Ectodermal cell (in vitro differentiated cells): Measurements from ENCODE around the gene CEMIP.

Experiments
- H3K27ac ChIP-seq: 2 replicates; pipeline ENCODE4 v1.7.0; 2013; ENCODE audit warnings: mild to moderate bottlenecking, low read depth, low read length; ENCODE audit not compliant: insufficient read depth, poor library complexity, severe bottlenecking
- H3K27me3 ChIP-seq: 2 replicates; pipeline ENCODE4 v1.7.0; 2013; ENCODE audit warnings: mild to moderate bottlenecking, low read length; ENCODE audit not compliant: insufficient read depth, control insufficient read depth, poor library complexity, severe bottlenecking
- H3K36me3 ChIP-seq: one replicate; pipeline ENCODE4 v1.7.0; 2013; ENCODE audit warnings: low read length; ENCODE audit not compliant: control insufficient read depth, insufficient read depth
- H3K4me1 ChIP-seq: one replicate; pipeline ENCODE4 v1.7.0; 2013; ENCODE audit warnings: low read length; ENCODE audit not compliant: control insufficient read depth, insufficient read depth
- H3K4me3 ChIP-seq: 2 replicates; pipeline ENCODE4 v1.7.0; 2013; ENCODE audit warnings: low read depth, low read length, control low read depth; ENCODE audit not compliant: insufficient read depth
- H3K9me3 ChIP-seq: 2 replicates; pipeline ENCODE4 v1.7.0; 2013; ENCODE audit warnings: mild to moderate bottlenecking, low read length, moderate library complexity; ENCODE audit not compliant: control insufficient read depth
- WGBS, 2 experiments: methylation state at CpG; one replicate each; pipeline ENCODE4 v1.1.7; 2013; ENCODE audit warnings: missing lambda C conversion rate in 2 of 2; 5-methylcytosine and 5-hydroxymethylcytosine counted together

The CEMIP gene

DNA sequence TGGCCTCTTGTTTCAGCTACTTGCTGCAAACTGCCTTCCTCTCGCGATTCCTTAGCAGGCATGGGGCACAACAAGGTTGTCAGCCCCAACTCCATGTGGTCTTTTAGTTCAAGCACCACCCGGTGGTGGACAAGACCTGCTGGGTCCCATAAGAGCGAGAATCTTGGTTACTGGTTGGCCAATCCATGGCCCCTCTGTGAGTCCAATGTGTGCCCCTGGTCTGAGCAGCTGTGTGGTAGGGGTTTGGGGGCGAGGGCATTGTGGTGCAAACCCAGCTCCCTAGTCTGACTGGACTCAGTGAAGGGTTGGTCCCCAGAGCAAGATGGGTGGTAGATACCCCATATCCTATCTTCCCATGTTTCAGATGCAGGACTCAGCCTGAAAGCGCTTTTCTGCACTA is 161.7 kb downstream of the CEMIP start:
- H3K36me3 ChIP-seq: no peaks in the 10 kb centered on the region
- 93 to 96% methylated on average over 6 of the region's 6 CpGs for WGBS, 2 experiments
- no peaks in the 10 kb centered on the region for H3K4me1 ChIP-seq
- H3K27me3 ChIP-seq: no peaks in the 10 kb centered on the region
- no peak overlapping the region for H3K27ac ChIP-seq
- H3K4me3 ChIP-seq: no peak overlapping the region
- no peaks in the 10 kb centered on the region for H3K9me3 ChIP-seq

- WGBS, 2 experiments: 80 to 82% methylated on average over 7 of the region's 7 CpGs
- Histone ChIP-seq H3K27ac (no peak overlapping the region), H3K4me1 (no peaks in the 10 kb centered on the region), H3K9me3 (no peaks in the 10 kb centered on the region), H3K27me3 (no peaks in the 10 kb centered on the region), H3K36me3 (no peaks in the 10 kb centered on the region), H3K4me3 (no peak overlapping the region)
Measured at GRCh38 chr15:80942266-80942665, 163.1 kb downstream of the CEMIP start.

- no peaks in the 10 kb centered on the region for H3K36me3 ChIP-seq
- H3K9me3 ChIP-seq: no peaks in the 10 kb centered on the region
- no peak overlapping the region for H3K4me3 ChIP-seq
- H3K27ac ChIP-seq: no peak overlapping the region
- 95 to 96% methylated on average over 16 of the region's 16 CpGs for WGBS, 2 experiments
- no peaks in the 10 kb centered on the region for H3K4me1 ChIP-seq
- no peaks in the 10 kb centered on the region for H3K27me3 ChIP-seq
Measured at GRCh38 chr15:80942746-80943565, 163.8 kb downstream of the CEMIP start.

DNA sequence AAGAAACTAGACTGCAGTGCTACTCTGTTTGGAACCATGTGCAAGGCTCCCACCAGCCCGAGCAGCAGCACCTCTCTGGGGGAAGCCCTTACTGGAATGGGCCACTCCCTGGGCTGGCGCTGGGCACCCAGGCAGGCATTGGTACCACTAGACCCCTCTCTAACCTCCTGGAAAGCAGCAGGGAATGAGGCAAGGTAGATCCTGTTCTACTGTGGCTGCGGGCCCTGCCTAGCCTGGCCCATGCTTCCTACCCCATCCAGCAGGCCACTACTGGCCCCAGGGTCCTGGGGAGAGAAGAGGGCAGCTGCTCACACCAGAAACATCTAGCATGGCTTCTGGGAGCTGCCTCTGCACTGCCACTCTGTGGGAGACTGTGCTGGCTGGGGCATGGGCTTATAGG is 165.6 kb downstream of the CEMIP start:
- Histone ChIP-seq H3K27ac (no peak overlapping the region), H3K27me3 (no peaks in the 10 kb centered on the region), H3K9me3 (no peaks in the 10 kb centered on the region), H3K36me3 (no peaks in the 10 kb centered on the region), H3K4me1 (no peaks in the 10 kb centered on the region), H3K4me3 (no peak overlapping the region)
- 90 to 94% methylated on average over 3 of the region's 3 CpGs for WGBS, 2 experiments

- WGBS, 2 experiments: 89% methylated on average over 5 of the region's 5 CpGs
- no peaks in the 10 kb centered on the region for H3K9me3 ChIP-seq
- no peak overlapping the region for H3K4me3 ChIP-seq
- no peaks in the 10 kb centered on the region for H3K36me3 ChIP-seq
- H3K4me1 ChIP-seq: no peaks in the 10 kb centered on the region
- H3K27ac ChIP-seq: no peak overlapping the region
- no peaks in the 10 kb centered on the region for H3K27me3 ChIP-seq
Measured at GRCh38 chr15:80945605-80946004, 166.4 kb downstream of the CEMIP start.

- Histone ChIP-seq H3K27ac (no peak overlapping the region), H3K4me3 (no peak overlapping the region), H3K36me3 (no peaks in the 10 kb centered on the region), H3K9me3 (no peaks in the 10 kb centered on the region), H3K27me3 (no peaks in the 10 kb centered on the region), H3K4me1 (no peaks in the 10 kb centered on the region)
- WGBS, 2 experiments: 96% methylated on average over 8 of the region's 8 CpGs
Measured at GRCh38 chr15:80946576-80946975, 167.4 kb downstream of the CEMIP start.

DNA sequence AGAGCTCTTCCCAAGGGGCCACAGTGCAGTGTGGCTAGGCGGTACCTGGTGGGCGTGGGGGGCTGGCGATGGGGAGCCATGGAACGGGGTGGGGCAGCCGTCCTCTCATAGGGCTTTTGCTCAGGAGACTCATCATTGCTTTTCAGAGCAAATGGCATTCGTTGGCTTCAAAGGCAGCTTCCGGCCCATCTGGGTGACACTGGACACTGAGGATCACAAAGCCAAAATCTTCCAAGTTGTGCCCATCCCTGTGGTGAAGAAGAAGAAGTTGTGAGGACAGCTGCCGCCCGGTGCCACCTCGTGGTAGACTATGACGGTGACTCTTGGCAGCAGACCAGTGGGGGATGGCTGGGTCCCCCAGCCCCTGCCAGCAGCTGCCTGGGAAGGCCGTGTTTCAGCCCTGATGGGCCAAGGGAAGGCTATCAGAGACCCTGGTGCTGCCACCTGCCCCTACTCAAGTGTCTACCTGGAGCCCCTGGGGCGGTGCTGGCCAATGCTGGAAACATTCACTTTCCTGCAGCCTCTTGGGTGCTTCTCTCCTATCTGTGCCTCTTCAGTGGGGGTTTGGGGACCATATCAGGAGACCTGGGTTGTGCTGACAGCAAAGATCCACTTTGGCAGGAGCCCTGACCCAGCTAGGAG is 169.6 kb downstream of the CEMIP start:
- 93 to 95% methylated on average over 13 of the region's 13 CpGs for WGBS, 2 experiments
- H3K36me3 ChIP-seq: no peaks in the 10 kb centered on the region
- no peak overlapping the region for H3K4me3 ChIP-seq
- H3K4me1 ChIP-seq: peaks cover 1% of the 10 kb centered on the region
- H3K27me3 ChIP-seq: no peaks in the 10 kb centered on the region
- H3K27ac ChIP-seq: no peak overlapping the region
- H3K9me3 ChIP-seq: no peaks in the 10 kb centered on the region

GRCh38 chr15:80949756-80950155 is 170.6 kb downstream of the CEMIP start:
- Histone ChIP-seq H3K4me1 (peaks cover 11% of the 10 kb centered on the region), H3K9me3 (no peaks in the 10 kb centered on the region), H3K36me3 (no peaks in the 10 kb centered on the region), H3K27ac (no peak overlapping the region), H3K4me3 (no peak overlapping the region), H3K27me3 (no peaks in the 10 kb centered on the region)
- WGBS, 2 experiments: 92 to 98% methylated on average over 4 of the region's 4 CpGs

- no peaks in the 10 kb centered on the region for H3K27me3 ChIP-seq
- no peaks in the 10 kb centered on the region for H3K9me3 ChIP-seq
- no peak overlapping the region for H3K27ac ChIP-seq
- WGBS, 2 experiments: 93 to 94% methylated on average over 8 of the region's 8 CpGs
- no peak overlapping the region for H3K4me3 ChIP-seq
- peaks cover 12% of the 10 kb centered on the region for H3K4me1 ChIP-seq
- no peaks in the 10 kb centered on the region for H3K36me3 ChIP-seq
Measured at GRCh38 chr15:80950291-80951078, 171.3 kb downstream of the CEMIP start.

DNA sequence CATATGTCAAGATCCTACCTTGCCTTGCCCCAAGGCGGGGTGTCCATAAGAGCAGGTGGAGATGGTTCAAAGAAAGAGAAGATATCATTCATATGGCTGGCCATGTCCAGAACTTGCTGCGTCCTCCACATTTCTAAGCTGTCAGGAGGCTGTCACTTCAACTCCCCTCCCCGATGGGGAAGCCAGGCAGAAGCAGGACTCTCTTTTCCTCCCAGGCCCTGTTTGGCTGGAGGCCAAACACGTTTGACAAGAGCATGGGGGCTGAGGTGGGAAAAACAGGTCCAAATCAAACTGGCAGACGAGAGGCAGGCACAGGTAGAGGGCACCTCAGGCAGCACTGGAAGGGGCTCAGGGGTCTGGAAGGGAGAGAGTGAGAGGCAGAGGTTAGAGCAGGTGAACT is 172.8 kb downstream of the CEMIP start:
- Histone ChIP-seq H3K4me1 (peaks cover 12% of the 10 kb centered on the region), H3K36me3 (no peaks in the 10 kb centered on the region), H3K9me3 (no peaks in the 10 kb centered on the region), H3K27ac (no peak overlapping the region), H3K4me3 (no peak overlapping the region), H3K27me3 (no peaks in the 10 kb centered on the region)
- WGBS, 2 experiments: 91 to 92% methylated on average over 5 of the region's 5 CpGs
